Mucosa of descending colon (tissue), 3 donors: ENCODE results near the gene CD1D. TPM values are rescaled to one million over a fixed set of nuclear protein-coding genes. Genes with fewer than 3 reads are reported as not detected.
"Not testable (repeated sequence)": the region's sequence is repeated elsewhere in the genome, so short reads cannot be mapped to it uniquely, and the experiment has no call there.

ENCODE experiments used
- ATAC-seq: fragments of 200-7000 bp; cut with Tn5 transposase; one replicate; pipeline ENCODE4 v1.9.1; 2020; ENCODE audit warnings: mild to moderate bottlenecking, moderate library complexity
- DNase-seq, 3 donors: peaks; one replicate each; pipeline ENCODE4 v3.0.0-alpha.2; 2020
- H3K36me3 ChIP-seq: fragments of 200-600 bp; one replicate; pipeline ENCODE4 v1.8.0; 2021; ENCODE audit warnings: low read depth, mild to moderate bottlenecking
- H3K4me1 ChIP-seq: fragments of 200-600 bp; one replicate; pipeline ENCODE4 v1.8.0; 2021; ENCODE audit warnings: low read depth, mild to moderate bottlenecking
- H3K4me3 ChIP-seq: fragments of 200-600 bp; one replicate; pipeline ENCODE4 v1.8.0; 2021; ENCODE audit warnings: mild to moderate bottlenecking
- H3K9me3 ChIP-seq: fragments of 200-600 bp; one replicate; pipeline ENCODE4 v1.8.0; 2021; ENCODE audit warnings: mild to moderate bottlenecking
- intact Hi-C, 2 donors: fragments of 100-400 bp; cut with DNase I in 1 of 2; cut with micrococcal nuclease in 1 of 2; formaldehyde crosslinking; loops; one replicate each; pipeline versions ENCODE4 v1.11.0 to v1.11.1; 2022; cut with DNase I, micrococcal nuclease
- total RNA-seq, 3 donors: library from RNA; stranded (reverse); fragmentation: NEBNext Ultra II Directional in 2 of 3; extraction: Animal tissue kit (Norgen Biotek cat#: 25700) in 2 of 3; gene quantifications; one replicate each; pipeline versions ENCODE4 v1.2.1 to v1.2.4, GENCODE V29; 2021 to 2023
- TF ChIP-seq, protein P1 (sequence below): fragments of 200-600 bp; IDR thresholded peaks from one replicate; pipeline ENCODE4 v1.8.0; 2022; ENCODE audit warnings: antibody characterized with exemption, mild to moderate bottlenecking
- donor health status: DM: no; HTN: no; CAD: no; lungs with moderate emphysema.
- donor health status: DM: no; HTN: no; CAD: no.
- donor health status: DM: no; HTN: yes; CAD: no.

Gene CD1D
- total RNA-seq, 3 donors from 2014 or later = 2.4 to 7.5 (median 5.4) TPM

DNA sequence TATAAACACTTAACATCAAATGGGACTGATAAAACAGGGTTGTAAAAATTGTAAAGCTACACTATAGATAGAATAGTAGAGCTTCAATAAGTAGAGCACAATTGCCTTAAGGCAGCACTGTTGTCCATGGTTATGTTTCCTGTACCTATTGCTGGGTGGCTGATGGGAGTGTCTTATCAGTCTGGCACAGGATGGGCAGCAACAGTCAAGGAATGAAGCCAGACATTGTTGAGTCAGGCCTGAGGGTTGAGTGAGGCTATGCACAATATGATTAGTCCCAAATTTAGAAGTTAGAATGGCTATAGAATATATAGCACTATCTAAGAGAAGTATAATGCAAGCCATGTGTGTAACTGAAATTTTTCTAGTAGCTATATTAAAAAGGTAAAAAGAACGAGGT, 25.0 kb upstream of the CD1D start:
- DNase-seq = no peak
- Histone ChIP-seq H3K36me3 (no peaks in the 10 kb centered on the region), H3K4me1 (no peaks in the 10 kb centered on the region), H3K9me3 (no peaks in the 10 kb centered on the region), H3K4me3 (no peak overlapping the region)
- TF ChIP-seq, protein P1, sequence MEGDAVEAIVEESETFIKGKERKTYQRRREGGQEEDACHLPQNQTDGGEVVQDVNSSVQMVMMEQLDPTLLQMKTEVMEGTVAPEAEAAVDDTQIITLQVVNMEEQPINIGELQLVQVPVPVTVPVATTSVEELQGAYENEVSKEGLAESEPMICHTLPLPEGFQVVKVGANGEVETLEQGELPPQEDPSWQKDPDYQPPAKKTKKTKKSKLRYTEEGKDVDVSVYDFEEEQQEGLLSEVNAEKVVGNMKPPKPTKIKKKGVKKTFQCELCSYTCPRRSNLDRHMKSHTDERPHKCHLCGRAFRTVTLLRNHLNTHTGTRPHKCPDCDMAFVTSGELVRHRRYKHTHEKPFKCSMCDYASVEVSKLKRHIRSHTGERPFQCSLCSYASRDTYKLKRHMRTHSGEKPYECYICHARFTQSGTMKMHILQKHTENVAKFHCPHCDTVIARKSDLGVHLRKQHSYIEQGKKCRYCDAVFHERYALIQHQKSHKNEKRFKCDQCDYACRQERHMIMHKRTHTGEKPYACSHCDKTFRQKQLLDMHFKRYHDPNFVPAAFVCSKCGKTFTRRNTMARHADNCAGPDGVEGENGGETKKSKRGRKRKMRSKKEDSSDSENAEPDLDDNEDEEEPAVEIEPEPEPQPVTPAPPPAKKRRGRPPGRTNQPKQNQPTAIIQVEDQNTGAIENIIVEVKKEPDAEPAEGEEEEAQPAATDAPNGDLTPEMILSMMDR = no peak
- ATAC-seq = no peak
- intact Hi-C loops = no loop called here

- Histone ChIP-seq H3K36me3 (no peaks in the 10 kb centered on the region), H3K4me1 (no peaks in the 10 kb centered on the region), H3K4me3 (no peak overlapping the region), H3K9me3 (no peaks in the 10 kb centered on the region)
- ATAC-seq (no peak), DNase-seq (no peak)
- intact Hi-C loops = no loop called here
- TF ChIP-seq, protein P1 = no peak
Observed at GRCh38 chr1:158159597-158159996, 21.1 kb upstream of the CD1D start.

- H3K4me3 ChIP-seq = no peak overlapping the region
- H3K4me1 ChIP-seq = no peaks in the 10 kb centered on the region
- intact Hi-C loops = no loop called here
- DNase-seq = no peak
- no peak for ATAC-seq
- H3K9me3 ChIP-seq = no peaks in the 10 kb centered on the region
- TF ChIP-seq, protein P1 = no peak
- H3K36me3 ChIP-seq = no peaks in the 10 kb centered on the region
Observed at GRCh38 chr1:158161446-158161845, 19.2 kb upstream of the CD1D start.

DNA sequence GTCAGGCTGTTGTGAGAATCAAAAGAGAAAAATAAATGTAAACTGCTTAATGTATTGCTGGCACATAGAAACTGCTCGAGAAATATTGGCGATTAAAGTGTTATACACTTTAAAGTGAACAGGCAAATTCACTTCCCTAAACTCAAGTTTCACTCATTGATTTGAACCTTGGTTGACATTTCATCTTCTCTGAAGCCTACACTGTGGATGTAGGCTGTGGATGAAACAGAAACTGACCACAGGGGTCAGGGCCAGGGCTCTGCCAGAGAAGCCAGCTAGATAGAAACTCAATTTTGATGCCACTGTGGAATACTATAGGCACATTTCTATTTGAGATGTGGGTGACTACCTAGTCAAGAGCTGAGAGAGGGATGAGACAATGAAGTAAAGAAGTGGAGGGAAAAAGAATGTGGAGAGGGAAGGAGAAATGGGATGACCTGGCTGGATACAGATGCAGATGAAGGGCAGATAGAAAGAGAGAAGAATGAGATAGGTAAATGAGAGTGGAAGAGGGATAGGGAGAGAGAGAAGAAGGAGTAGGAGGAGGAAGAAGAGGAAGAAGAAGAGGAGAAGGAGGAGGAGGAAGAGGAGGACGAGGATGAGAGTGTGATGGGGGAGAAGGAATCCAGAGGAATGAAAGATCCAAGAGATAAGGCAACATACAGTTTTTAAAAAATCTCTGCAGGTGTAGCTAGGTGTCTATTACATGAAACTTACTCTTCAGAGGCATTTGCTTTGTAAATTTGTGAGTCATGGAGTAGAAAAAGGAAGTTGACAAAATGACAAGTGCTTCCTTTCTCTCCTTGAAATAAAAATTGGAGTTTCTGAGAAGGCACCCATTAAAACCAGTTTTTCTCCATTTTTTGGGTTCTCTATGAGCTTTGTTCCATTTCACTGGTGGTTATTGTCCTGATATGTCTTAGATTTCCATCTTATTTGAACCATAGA, 17.4 kb upstream of the CD1D start:
- intact Hi-C loops = no loop called here
- Histone ChIP-seq H3K9me3 (no peaks in the 10 kb centered on the region), H3K4me1 (no peaks in the 10 kb centered on the region), H3K4me3 (no peak overlapping the region), H3K36me3 (no peaks in the 10 kb centered on the region)
- TF ChIP-seq, protein P1 = no peak
- ATAC-seq (peak; percentile 46), DNase-seq (no peak)

DNA sequence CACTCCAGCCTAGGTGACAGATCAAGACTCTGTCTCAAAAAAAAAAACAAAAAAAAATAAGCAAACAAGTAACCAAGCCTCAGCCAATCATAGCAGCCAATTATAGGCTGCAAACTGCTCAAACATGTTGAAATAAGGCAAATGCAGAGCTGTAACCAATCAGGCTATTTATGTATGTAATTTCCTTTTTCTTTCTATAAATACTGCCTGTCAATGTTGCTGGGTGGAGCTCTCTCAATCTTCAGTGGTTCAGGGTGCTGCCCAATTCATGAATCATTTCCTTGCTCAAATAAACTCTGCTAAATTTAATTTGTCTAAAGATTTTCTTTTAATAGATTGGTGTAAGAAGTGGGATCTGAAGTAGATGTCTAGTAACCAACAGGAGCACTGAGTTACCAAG, 11.6 kb upstream of the CD1D start:
- no peak for ATAC-seq
- H3K36me3 ChIP-seq = no peaks in the 10 kb centered on the region

GRCh38 chr1:158175915-158176314, 4.8 kb upstream of the CD1D start:
- intact Hi-C loops, H3K4me3 ChIP-seq, ATAC-seq, H3K36me3 ChIP-seq, H3K9me3 ChIP-seq, DNase-seq: not testable (repeated sequence)
- peaks cover 14% of the 10 kb centered on the region for H3K4me1 ChIP-seq

More for the DNA sequence above, 11.6 kb upstream of the CD1D start:
- intact Hi-C loops = no loop called here
- DNase-seq = no peak
- Histone ChIP-seq H3K4me3 (no peak overlapping the region), H3K9me3 (no peaks in the 10 kb centered on the region), H3K4me1 (no peaks in the 10 kb centered on the region)
- TF ChIP-seq, protein P1 = no peak
